ENCODE measurements around the gene FLNB. TPM values are rescaled to one million over a fixed set of nuclear protein-coding genes. Genes with fewer than 3 reads are reported as not detected.
A peak's percentile ranks its signal among the peaks of the same experiment; 100 is the strongest.

Gene FLNB
- total and polyA plus RNA-seq, 10 of the 15 experiments (the other 5 are each of a cell fraction or from before 2014, with no cell fraction given) = 13.6 to 51.8 (median 26.4) TPM

DNA sequence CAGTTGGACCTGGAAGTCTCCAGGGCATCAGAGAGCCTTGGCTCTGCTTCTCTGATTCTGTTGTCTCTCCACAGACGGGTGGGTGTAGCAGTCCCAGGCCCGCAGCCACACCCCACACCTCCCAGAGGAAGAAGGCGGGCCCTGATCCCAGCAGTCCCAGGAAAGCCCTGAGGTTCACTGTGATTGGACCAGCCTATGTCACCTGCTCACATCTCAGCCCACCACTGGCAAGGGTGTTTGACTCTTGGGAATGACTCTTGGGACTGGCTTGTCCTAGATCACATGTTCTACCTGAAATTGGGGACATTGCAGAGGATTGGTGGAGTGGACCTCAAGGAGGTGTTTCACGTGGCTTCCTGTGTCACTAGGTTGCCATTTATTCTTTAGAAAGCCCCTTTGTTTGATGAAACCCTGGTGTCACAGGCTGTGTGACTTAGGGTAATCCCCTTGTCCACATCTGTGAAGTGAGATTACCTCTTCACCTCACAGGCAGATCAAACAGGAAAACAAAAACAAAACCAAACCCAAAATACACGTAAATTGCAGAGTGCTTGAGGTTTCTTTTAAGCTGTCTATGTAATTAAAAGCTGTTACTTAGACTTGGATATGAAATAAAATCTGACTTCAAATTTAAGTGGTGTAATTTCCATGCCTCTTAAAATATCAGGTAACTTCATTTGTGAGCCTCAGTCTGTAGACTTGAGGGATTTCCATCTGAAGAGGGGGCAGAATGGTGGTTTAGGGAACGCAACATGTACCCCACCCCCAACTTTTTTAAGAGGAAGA, 26.7 kb downstream of the FLNB start (continued):
- TF ChIP-seq E2F8 (IDR thresholded peaks at IDR 0.05; ENCODE audit: low read depth, partially characterized antibody) = peak; percentile 14
- no peak for TF ChIP-seq FOS (IDR thresholded peaks at IDR 0.05; ENCODE audit: borderline replicate concordance, extremely low read depth, insufficient read length)
- no peak for TF ChIP-seq RB1 (IDR thresholded peaks at IDR 0.05; ENCODE audit: borderline replicate concordance)
- 0 out of 2 replicates have a peak, but pooled peaks have one; percentile 36 for TF ChIP-seq CBX5 (IDR thresholded peaks at IDR 0.05; ENCODE audit: low read depth)
- peak; percentile 80 for TF ChIP-seq PKNOX1 (IDR thresholded peaks at IDR 0.05)
- peak; percentile 67; the same call in 1 of the 2 replicates for TF ChIP-seq PML (IDR thresholded peaks at IDR 0.05; ENCODE audit: low read length)
- TF ChIP-seq CTCF (IDR thresholded peaks at IDR 0.05 in 2 of 3, conservative IDR thresholded peaks at IDR 0.05 in 1 of 3; ENCODE audit: control insufficient read depth in 2 of 3, extremely low read depth in 1 of 3, insufficient read depth in 1 of 3, low read depth in 3 of 3, low read length in 3 of 3) = no peak
- TF ChIP-seq, protein P1, sequence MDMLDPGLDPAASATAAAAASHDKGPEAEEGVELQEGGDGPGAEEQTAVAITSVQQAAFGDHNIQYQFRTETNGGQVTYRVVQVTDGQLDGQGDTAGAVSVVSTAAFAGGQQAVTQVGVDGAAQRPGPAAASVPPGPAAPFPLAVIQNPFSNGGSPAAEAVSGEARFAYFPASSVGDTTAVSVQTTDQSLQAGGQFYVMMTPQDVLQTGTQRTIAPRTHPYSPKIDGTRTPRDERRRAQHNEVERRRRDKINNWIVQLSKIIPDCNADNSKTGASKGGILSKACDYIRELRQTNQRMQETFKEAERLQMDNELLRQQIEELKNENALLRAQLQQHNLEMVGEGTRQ (IDR thresholded peaks at IDR 0.05; ENCODE audit: borderline replicate concordance, low read depth, low read length) = peak; percentile 67; the same call in 1 of the 2 replicates
- TF ChIP-seq HDGF (IDR thresholded peaks at IDR 0.05) = peak; percentile 80
- TF ChIP-seq PAX5 (IDR thresholded peaks at IDR 0.05; ENCODE audit: borderline replicate concordance, low read depth, low read length) = 0 out of 2 replicates have a peak, but pooled peaks have one; percentile 33
- TF ChIP-seq RAD51 (IDR thresholded peaks at IDR 0.05) = peak; percentile 94
- no peak for TF ChIP-seq IRF4 (IDR thresholded peaks at IDR 0.05; ENCODE audit: low read depth, low read length)
- TF ChIP-seq TBL1XR1 (IDR thresholded peaks at IDR 0.05; ENCODE audit: low read depth, low read length) = peak; percentile 81; the same call in 1 of the 2 replicates
- peak; percentile 92 to 96 for TF ChIP-seq EP300 (IDR thresholded peaks at IDR 0.05; ENCODE audit: borderline replicate concordance in 1 of 2, control insufficient read depth in 1 of 2, low read depth in 2 of 2, low read length in 2 of 2)
- TF ChIP-seq PRDM15 (CRISPR knock-in tag; IDR thresholded peaks at IDR 0.05) = no peak

Data from GM12878 (cell line).